ENCODE data around the gene RNF141.

The RNF141 gene, protein sequence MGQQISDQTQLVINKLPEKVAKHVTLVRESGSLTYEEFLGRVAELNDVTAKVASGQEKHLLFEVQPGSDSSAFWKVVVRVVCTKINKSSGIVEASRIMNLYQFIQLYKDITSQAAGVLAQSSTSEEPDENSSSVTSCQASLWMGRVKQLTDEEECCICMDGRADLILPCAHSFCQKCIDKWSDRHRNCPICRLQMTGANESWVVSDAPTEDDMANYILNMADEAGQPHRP

DNA sequence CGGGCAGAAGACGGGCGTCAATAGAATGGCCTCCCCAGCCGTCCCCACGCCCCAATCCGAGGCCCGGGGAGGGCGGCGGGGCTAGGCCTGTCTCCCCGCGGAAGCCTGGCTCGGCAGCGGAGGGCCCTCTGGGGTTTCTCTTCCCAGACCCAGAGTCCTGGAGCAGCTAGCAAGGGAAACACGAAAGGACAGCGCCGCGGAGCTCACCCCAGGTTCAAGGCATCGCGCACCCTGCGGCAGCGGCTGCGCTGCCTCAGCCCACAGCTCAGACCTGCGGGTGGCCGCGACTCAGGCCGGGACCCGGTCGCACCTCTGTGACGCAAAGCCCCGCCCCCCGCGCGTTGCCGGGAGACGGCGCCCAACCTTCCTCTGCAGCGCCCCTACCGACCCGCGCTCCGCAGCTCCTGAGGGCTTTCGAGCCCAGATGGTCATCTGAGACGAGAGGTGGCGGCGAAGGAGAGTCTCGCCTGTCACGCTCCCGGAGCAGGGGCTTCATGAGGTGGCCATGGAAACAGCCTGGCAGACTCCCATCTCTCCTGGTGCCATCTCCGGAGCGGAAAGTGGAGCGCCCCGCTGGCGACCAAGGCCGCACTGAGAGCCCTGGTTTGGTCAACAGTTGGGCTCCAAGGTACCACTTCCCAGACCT, at the start of gene RNF141:
TSS of gene RNF141 (minus strand) at position 273 of the 646 bp plus-strand sequence. CDS start 7,029 bp downstream, outside the sequence.
- Histone ChIP-seq H3K36me3 (ENCODE audit: insufficient read depth, low read length) (no peaks in the 10 kb centered on the region), H3K4me1 (ENCODE audit: insufficient read depth, low read length) (peaks cover 21% of the 10 kb centered on the region), H3K9ac (ENCODE audit: low read depth, low read length) (peak within 1 kb of the TSS; percentile 90), H3K4me2 (ENCODE audit: insufficient read depth, low read length) (peak within 1 kb of the TSS; percentile 97), H4K20me1 (ENCODE audit: insufficient read depth, low read length) (no peaks in the 10 kb centered on the region), H3K4me3 (ENCODE audit: low read depth in 1 of 2, low read length in 2 of 2) (peak within 1 kb of the TSS; percentile 46 to 96), H3K9me3 (ENCODE audit: insufficient read depth, low read length, severe bottlenecking) (peaks cover 4% of the 10 kb centered on the region), H3K79me2 (ENCODE audit: insufficient read depth, low read length) (peaks cover 15% of the 10 kb centered on the region), H2AFZ (ENCODE audit: low read depth, low read length) (peak within 1 kb of the TSS; percentile 98), H3K27me3 (ENCODE audit: insufficient read depth, low read length, poor library complexity) (no peaks in the 10 kb centered on the region), H3K27ac (ENCODE audit: low read length) (peak within 1 kb of the TSS; percentile 76)
- TF ChIP-seq, protein P1, sequence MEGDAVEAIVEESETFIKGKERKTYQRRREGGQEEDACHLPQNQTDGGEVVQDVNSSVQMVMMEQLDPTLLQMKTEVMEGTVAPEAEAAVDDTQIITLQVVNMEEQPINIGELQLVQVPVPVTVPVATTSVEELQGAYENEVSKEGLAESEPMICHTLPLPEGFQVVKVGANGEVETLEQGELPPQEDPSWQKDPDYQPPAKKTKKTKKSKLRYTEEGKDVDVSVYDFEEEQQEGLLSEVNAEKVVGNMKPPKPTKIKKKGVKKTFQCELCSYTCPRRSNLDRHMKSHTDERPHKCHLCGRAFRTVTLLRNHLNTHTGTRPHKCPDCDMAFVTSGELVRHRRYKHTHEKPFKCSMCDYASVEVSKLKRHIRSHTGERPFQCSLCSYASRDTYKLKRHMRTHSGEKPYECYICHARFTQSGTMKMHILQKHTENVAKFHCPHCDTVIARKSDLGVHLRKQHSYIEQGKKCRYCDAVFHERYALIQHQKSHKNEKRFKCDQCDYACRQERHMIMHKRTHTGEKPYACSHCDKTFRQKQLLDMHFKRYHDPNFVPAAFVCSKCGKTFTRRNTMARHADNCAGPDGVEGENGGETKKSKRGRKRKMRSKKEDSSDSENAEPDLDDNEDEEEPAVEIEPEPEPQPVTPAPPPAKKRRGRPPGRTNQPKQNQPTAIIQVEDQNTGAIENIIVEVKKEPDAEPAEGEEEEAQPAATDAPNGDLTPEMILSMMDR (IDR thresholded peaks at IDR 0.05; ENCODE audit: borderline replicate concordance, extremely low read depth, low read length, poor library complexity, severe bottlenecking), result peak; percentile 91
- no peak for TF ChIP-seq EZH2 (IDR thresholded peaks at IDR 0.05; ENCODE audit: borderline replicate concordance, low read depth, low read length, severe bottlenecking)
- DNase-seq, result peak; percentile 92
- peak; percentile 96 for ATAC-seq (ENCODE audit: insufficient read depth, low read depth)

DNA sequence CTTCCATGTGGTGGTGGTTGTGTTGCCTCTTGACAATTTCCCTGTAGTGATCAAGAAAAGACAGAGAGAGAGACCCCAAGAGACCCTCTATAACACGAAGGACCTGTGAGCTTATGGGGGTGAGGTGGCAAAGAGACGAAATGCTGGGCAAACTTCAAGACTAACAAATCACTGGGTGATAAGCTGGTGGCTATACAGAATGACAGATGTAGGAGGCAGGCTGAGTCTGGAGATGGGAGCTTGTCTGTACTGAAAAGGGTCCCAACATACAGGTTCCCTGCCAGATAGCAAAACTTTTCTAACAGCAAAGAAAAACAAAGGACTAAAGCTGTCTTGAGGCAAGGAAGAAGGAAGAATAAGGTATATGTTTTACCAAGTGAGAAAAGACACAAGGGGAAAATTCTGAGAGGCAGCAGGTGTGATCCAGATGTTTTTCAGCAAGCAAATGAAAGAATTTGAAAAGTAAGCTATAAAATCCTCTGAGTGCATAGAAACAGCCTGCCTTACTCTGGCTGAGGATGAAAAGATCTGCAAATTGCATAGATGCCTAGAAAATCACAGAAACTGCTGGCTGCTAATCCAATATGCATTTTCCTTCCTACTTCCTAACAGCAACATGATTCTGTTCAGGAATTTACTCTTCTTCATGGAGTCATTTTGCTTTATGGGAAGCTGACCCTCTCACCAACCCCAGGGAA, 49.4 kb upstream of the RNF141 start:
- Histone ChIP-seq H3K4me2 (ENCODE audit: insufficient read depth, low read length) (no peak overlapping the region), H3K79me2 (ENCODE audit: insufficient read depth, low read length) (no peaks in the 10 kb centered on the region), H2AFZ (ENCODE audit: low read depth, low read length) (no peak overlapping the region), H3K4me1 (ENCODE audit: insufficient read depth, low read length) (no peaks in the 10 kb centered on the region), H3K36me3 (ENCODE audit: insufficient read depth, low read length) (no peaks in the 10 kb centered on the region), H3K9ac (ENCODE audit: low read depth, low read length) (no peak overlapping the region), H3K27ac (ENCODE audit: low read length) (no peak overlapping the region), H3K4me3 (ENCODE audit: low read depth in 1 of 2, low read length in 2 of 2) (no peak overlapping the region), H3K9me3 (ENCODE audit: insufficient read depth, low read length, severe bottlenecking) (no peaks in the 10 kb centered on the region), H3K27me3 (ENCODE audit: insufficient read depth, low read length, poor library complexity) (peaks cover 13% of the 10 kb centered on the region), H4K20me1 (ENCODE audit: insufficient read depth, low read length) (no peaks in the 10 kb centered on the region)
- DNase-seq (no peak), ATAC-seq (ENCODE audit: insufficient read depth, low read depth) (no peak)
- no peak for TF ChIP-seq EZH2 (IDR thresholded peaks at IDR 0.05; ENCODE audit: borderline replicate concordance, low read depth, low read length, severe bottlenecking)
- TF ChIP-seq, protein P1 (IDR thresholded peaks at IDR 0.05; ENCODE audit: borderline replicate concordance, extremely low read depth, low read length, poor library complexity, severe bottlenecking), result no peak

DNA sequence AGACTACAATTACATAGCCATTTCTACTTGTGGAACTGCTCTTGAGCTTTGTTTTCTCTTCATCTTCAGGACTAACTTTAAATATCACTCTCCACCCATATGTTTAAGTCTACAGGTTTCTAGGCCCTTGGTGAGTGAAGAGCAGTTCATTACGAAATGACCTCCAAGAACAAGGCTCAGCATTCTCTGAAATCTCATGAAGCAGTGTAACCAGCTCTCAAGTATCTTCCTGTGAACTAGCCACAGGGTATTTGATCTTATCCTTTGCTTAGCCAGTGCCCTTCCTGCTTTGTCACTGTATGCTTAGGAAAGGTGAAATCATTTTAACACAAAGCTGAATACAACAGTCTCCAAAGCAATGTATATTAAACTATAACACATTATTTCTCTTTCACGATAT, 47.9 kb upstream of the RNF141 start:
- H4K20me1 ChIP-seq (ENCODE audit: insufficient read depth, low read length), result no peaks in the 10 kb centered on the region
- ATAC-seq (ENCODE audit: insufficient read depth, low read depth) (peak; percentile 82), DNase-seq (peak; percentile 22)
- H3K4me3 ChIP-seq (ENCODE audit: low read depth in 1 of 2, low read length in 2 of 2), result no peak overlapping the region
- H2AFZ ChIP-seq (ENCODE audit: low read depth, low read length), result no peak overlapping the region
- H3K9me3 ChIP-seq (ENCODE audit: insufficient read depth, low read length, severe bottlenecking), result no peaks in the 10 kb centered on the region
- H3K79me2 ChIP-seq (ENCODE audit: insufficient read depth, low read length), result no peaks in the 10 kb centered on the region
- peaks cover 14% of the 10 kb centered on the region for H3K27me3 ChIP-seq (ENCODE audit: insufficient read depth, low read length, poor library complexity)
- no peaks in the 10 kb centered on the region for H3K4me1 ChIP-seq (ENCODE audit: insufficient read depth, low read length)
- TF ChIP-seq, protein P1 (IDR thresholded peaks at IDR 0.05; ENCODE audit: borderline replicate concordance, extremely low read depth, low read length, poor library complexity, severe bottlenecking), result no peak
- no peak for TF ChIP-seq EZH2 (IDR thresholded peaks at IDR 0.05; ENCODE audit: borderline replicate concordance, low read depth, low read length, severe bottlenecking)
- no peak overlapping the region for H3K4me2 ChIP-seq (ENCODE audit: insufficient read depth, low read length)
- H3K27ac ChIP-seq (ENCODE audit: low read length), result no peak overlapping the region
- no peaks in the 10 kb centered on the region for H3K36me3 ChIP-seq (ENCODE audit: insufficient read depth, low read length)
- no peak overlapping the region for H3K9ac ChIP-seq (ENCODE audit: low read depth, low read length)
